ENCODE measurements around the gene DTNBP1. TPM values are rescaled to one million over a fixed set of nuclear protein-coding genes. Genes with fewer than 3 reads are reported as not detected.

DTNBP1 gene
- total and polyA plus RNA-seq, 2 of the 4 experiments (the other 2 are of a cell fraction) = 4.8 to 18.7 TPM

GRCh38 chr6:15681946-15682345 is 19.1 kb upstream of the DTNBP1 start:
- no peak overlapping the region for H3K27ac ChIP-seq (ENCODE audit: insufficient read depth, low read length)
- H4K8ac ChIP-seq (ENCODE audit: low read depth in 2 of 2, low read length in 2 of 2) = no peak overlapping the region
- no peak overlapping the region for H4K91ac ChIP-seq (ENCODE audit: insufficient read depth, low read depth, low read length)
- H3K56ac ChIP-seq (ENCODE audit: extremely low read depth, insufficient read depth, low read length) = no peak overlapping the region
- ChIA-PET POLR2A (ENCODE audit: unreplicated experiment) (no interaction called here), CTCF (interaction anchor here (1.1 kb wide), 1 partner anchor 12 kb away, joined by 3 read pairs; no protein-coding TSS in a partner anchor)
- TF ChIP-seq MAZ (IDR thresholded peaks at IDR 0.05; ENCODE audit: borderline replicate concordance, low read depth, low read length) = no peak
- TF ChIP-seq POLR2A (IDR thresholded peaks at IDR 0.05; ENCODE audit: low read depth, low read length) = no peak
- TF ChIP-seq MXI1 (IDR thresholded peaks at IDR 0.05; ENCODE audit: borderline replicate concordance, low read depth, low read length) = no peak
- TF ChIP-seq CEBPB (IDR thresholded peaks at IDR 0.05; ENCODE audit: low read depth, low read length) = no peak
- no peak for TF ChIP-seq NFE2L2 (IDR thresholded peaks at IDR 0.05; ENCODE audit: low read depth, low read length)
- H2BK20ac ChIP-seq (ENCODE audit: low read depth, low read length) = no peak overlapping the region
- H2BK5ac ChIP-seq (ENCODE audit: low read depth, low read length, poor library complexity, severe bottlenecking) = no peak overlapping the region
- H3K9me3 ChIP-seq (ENCODE audit: control insufficient read depth, insufficient read depth, low read length) = peaks cover 2% of the 10 kb centered on the region; the same call in 1 of the 2 replicates
- intact Hi-C loops (cut with micrococcal nuclease) (no loop called here), in situ Hi-C loops (cut with MboI; ENCODE audit: low sequenced_read_pairs) (no loop called here), dilution Hi-C loops (cut with HindIII; ENCODE audit: low sequenced_read_pairs, unreplicated experiment) (loop anchor here (25.0 kb wide), 1 partner anchor 505 kb away; no protein-coding TSS in a partner anchor)
- H4K20me1 ChIP-seq (ENCODE audit: insufficient read depth, low read length) = no peaks in the 10 kb centered on the region
- ATAC-seq (ENCODE audit: low read depth) (no peak), DNase-seq (no peak)
- H3K18ac ChIP-seq (ENCODE audit: low read depth, low read length) = no peak overlapping the region
- H3K9ac ChIP-seq (ENCODE audit: low read depth, low read length) = no peak overlapping the region
- no peak overlapping the region for H3K23ac ChIP-seq (ENCODE audit: low read depth, low read length)
- no TSS peak for BruUV-seq (replicated peaks)
- no peak overlapping the region for H4K5ac ChIP-seq (ENCODE audit: low read depth, low read length)
- no peak overlapping the region for H2AFZ ChIP-seq (replicated peaks; ENCODE audit: low read length, poor library complexity)
- H3K4me1 ChIP-seq (ENCODE audit: control insufficient read depth, insufficient read depth, low read length) = no peaks in the 10 kb centered on the region
- H2AK9ac ChIP-seq (replicated peaks; ENCODE audit: low read depth, low read length, poor library complexity) = no peak overlapping the region
- no peak overlapping the region for H2AK5ac ChIP-seq (ENCODE audit: low read depth, low read length)
- no CpG with 5 or more reads among the region's 1 CpG for WGBS, 2 experiments (ENCODE audit: extremely low coverage in 2 of 2, insufficient read length in 1 of 2)
- H2BK15ac ChIP-seq (ENCODE audit: low read depth, low read length) = no peak overlapping the region
- no peak overlapping the region for H3K4me3 ChIP-seq (ENCODE audit: insufficient read depth, low read depth, low read length)
- no peak overlapping the region for H2BK120ac ChIP-seq (ENCODE audit: low read depth, low read length)
- H3K14ac ChIP-seq (replicated peaks; ENCODE audit: low read depth, low read length) = no peak overlapping the region
- H3K36me3 ChIP-seq (ENCODE audit: control insufficient read depth, insufficient read depth, low read length) = no peaks in the 10 kb centered on the region
- no peaks in the 10 kb centered on the region for H3K79me1 ChIP-seq (ENCODE audit: low read depth in 1 of 2, low read length in 2 of 2)
- H3K4me2 ChIP-seq (ENCODE audit: low read depth, low read length) = no peak overlapping the region
- H3K9me1 ChIP-seq (ENCODE audit: insufficient read depth, low read length) = no peaks in the 10 kb centered on the region
- peaks cover 36% of the 10 kb centered on the region for H3K27me3 ChIP-seq (ENCODE audit: control insufficient read depth, insufficient read depth, low read length)
- no peak overlapping the region for H3K4ac ChIP-seq (ENCODE audit: low read depth, low read length)
